ENCODE measurements around the gene CENPK. TPM values are rescaled to one million over a fixed set of nuclear protein-coding genes. Genes with fewer than 3 reads are reported as not detected.
A peak's percentile ranks its signal among the peaks of the same experiment; 100 is the strongest.

CENPK gene
- total RNA-seq, 2 experiments from 2014 or later: 14.4 to 16.8 TPM

DNA sequence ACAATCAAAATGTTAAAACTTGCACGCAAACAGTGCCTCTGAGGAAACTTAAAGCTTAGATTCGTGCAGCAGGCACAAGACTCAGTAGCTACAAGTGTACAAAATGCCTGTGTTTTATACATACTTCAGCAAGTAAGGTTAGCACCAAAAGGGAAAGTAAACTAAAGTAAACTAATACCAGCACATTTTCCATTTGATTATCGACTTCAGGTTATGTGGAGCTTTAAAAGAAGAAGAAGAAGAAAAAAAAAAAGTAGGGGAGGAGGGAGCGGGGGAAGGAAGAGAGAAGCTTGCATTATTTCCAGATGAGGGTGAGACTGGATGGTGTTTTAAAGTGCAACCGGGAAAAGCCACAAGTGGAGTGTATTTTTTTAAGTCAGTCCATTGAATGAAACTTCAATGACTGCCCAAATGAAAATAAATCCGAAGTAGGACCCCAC, 80.7 kb downstream of the CENPK start:
- Mint-ChIP-seq H3K36me3 (ENCODE audit: low read depth) (peaks cover 13% of the 10 kb centered on the region), H3K27me3 (no peaks in the 10 kb centered on the region), H3K4me1 (ENCODE audit: low read depth) (peaks cover 14% of the 10 kb centered on the region), H3K9me3 (no peaks in the 10 kb centered on the region), H3K4me3 (peak overlapping the region; percentile 94), H3K27ac (peak overlapping the region; percentile 80)
- TF ChIP-seq, protein P1, sequence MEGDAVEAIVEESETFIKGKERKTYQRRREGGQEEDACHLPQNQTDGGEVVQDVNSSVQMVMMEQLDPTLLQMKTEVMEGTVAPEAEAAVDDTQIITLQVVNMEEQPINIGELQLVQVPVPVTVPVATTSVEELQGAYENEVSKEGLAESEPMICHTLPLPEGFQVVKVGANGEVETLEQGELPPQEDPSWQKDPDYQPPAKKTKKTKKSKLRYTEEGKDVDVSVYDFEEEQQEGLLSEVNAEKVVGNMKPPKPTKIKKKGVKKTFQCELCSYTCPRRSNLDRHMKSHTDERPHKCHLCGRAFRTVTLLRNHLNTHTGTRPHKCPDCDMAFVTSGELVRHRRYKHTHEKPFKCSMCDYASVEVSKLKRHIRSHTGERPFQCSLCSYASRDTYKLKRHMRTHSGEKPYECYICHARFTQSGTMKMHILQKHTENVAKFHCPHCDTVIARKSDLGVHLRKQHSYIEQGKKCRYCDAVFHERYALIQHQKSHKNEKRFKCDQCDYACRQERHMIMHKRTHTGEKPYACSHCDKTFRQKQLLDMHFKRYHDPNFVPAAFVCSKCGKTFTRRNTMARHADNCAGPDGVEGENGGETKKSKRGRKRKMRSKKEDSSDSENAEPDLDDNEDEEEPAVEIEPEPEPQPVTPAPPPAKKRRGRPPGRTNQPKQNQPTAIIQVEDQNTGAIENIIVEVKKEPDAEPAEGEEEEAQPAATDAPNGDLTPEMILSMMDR (IDR thresholded peaks at IDR 0.05): no peak
- ATAC-seq (ENCODE audit: poor library complexity) (peak; percentile 33), DNase-seq (peak in 3 of 14 experiments; percentile 22 to 33 (median 27))
- peak overlapping the region in 1 of 2 donors; percentile 57 for H3K27ac ChIP-seq (ENCODE audit: low read depth in 1 of 2, low read length in 2 of 2)
- CTCF ChIA-PET: interaction anchor here (1.7 to 1.8 kb wide), 2 partner anchors 525 to 671 kb away, joined by 11 to 13 read pairs; no protein-coding TSS in a partner anchor
- intact Hi-C loops (cut with DNase I, micrococcal nuclease): loop anchor here (2.0 to 10.0 kb wide), 10 partner anchors 80 to 1255 kb away; partner anchors contain the start of genes CENPK (in 2 of the 2) and PPWD1 (in 2 of the 2)
- H3K9me3 ChIP-seq (ENCODE audit: control insufficient read depth in 1 of 2, insufficient read depth in 1 of 2, low read length in 2 of 2): no peaks in the 10 kb centered on the region
- H3K4me3 ChIP-seq (ENCODE audit: low read length): peak overlapping the region; percentile 78
- peaks cover 3 to 7% of the 10 kb centered on the region in 2 experiments for H3K27me3 ChIP-seq (ENCODE audit: control insufficient read depth in 1 of 2, insufficient read depth in 2 of 2, low read length in 2 of 2)
- peaks cover 8% of the 10 kb centered on the region for H3K4me1 ChIP-seq (ENCODE audit: insufficient read depth, low read length)
- no peaks in the 10 kb centered on the region for H3K36me3 ChIP-seq (ENCODE audit: insufficient read depth, low read length)
- POLR2A ChIA-PET: interaction anchor here (0.6 to 4.5 kb wide), 6 partner anchors 81 to 714 kb away, joined by 3 to 39 read pairs (median 7); partner anchors contain the start of genes CENPK, CWC27, PPWD1 and SREK1IP1

DNA sequence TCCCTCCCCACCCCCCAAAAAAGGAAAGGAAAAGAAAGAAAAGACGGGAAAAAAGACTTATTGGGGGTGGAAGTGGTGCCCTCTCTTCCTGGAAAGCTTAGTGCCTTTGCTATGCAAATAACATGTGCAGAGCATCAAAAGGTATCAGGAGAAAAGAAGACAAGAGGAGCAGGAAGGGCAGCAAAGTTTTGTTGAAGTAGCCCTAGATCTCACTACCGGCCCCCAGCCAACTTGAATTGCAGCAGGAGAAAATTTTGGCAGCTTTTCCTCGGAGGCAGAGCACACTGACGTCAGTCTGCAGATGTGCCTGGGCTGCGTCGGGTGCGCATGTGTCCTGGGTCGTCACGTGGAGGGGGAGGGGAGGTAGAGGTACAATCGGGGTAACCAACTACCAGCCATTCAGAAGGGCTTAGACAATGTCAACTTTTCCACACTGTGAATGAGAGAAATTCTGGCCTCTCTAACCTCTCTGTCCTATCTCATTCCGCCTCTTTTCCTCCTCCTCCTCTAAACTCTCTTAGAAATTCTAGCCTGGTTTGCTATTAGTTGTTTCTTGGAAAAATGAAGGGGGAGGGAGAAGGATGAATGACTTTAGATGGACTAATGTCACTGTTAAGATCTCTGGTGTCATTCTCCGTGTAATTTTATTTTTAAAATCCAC, 81.2 kb downstream of the CENPK start, which contains the start of gene ADAMTS6:
TSS of gene ADAMTS6 (minus strand) at position 286 of the 661 bp plus-strand sequence. CDS start 8,247 bp downstream, outside the sequence.
- POLR2A ChIA-PET: interaction anchor here (0.6 to 4.5 kb wide), 7 partner anchors 10 to 713 kb away, joined by 3 to 39 read pairs (median 5); partner anchors contain the start of genes CENPK, CWC27, PPWD1 and SREK1IP1
- Histone ChIP-seq H3K9me3 (ENCODE audit: control insufficient read depth in 1 of 2, insufficient read depth in 1 of 2, low read length in 2 of 2) (no peaks in the 10 kb centered on the region), H3K36me3 (ENCODE audit: insufficient read depth, low read length) (no peaks in the 10 kb centered on the region), H3K27ac (ENCODE audit: low read depth in 1 of 2, low read length in 2 of 2) (peak within 1 kb of the TSS in 1 of 2 donors; percentile 57), H3K27me3 (ENCODE audit: control insufficient read depth in 1 of 2, insufficient read depth in 2 of 2, low read length in 2 of 2) (peaks cover 3 to 7% of the 10 kb centered on the region in 2 experiments), H3K4me3 (ENCODE audit: low read length) (peak within 1 kb of the TSS; percentile 78), H3K4me1 (ENCODE audit: insufficient read depth, low read length) (peaks cover 8% of the 10 kb centered on the region)
- DNase-seq (peak; percentile 46 to 88 (median 72)), ATAC-seq (ENCODE audit: poor library complexity) (peak; percentile 87)
- TF ChIP-seq, protein P1 (IDR thresholded peaks at IDR 0.05): no peak
- peak within 1 kb of the TSS; percentile 94 for H3K4me3 Mint-ChIP-seq
- peaks cover 14% of the 10 kb centered on the region for H3K4me1 Mint-ChIP-seq (ENCODE audit: low read depth)
- H3K27me3 Mint-ChIP-seq: no peaks in the 10 kb centered on the region
- CTCF ChIA-PET: interaction anchor here (1.3 kb wide), 1 partner anchor 521 kb away, joined by 4 read pairs; no protein-coding TSS in a partner anchor
- H3K9me3 Mint-ChIP-seq: no peaks in the 10 kb centered on the region
- intact Hi-C loops (cut with DNase I, micrococcal nuclease): loop anchor here (2.0 to 10.0 kb wide), 10 partner anchors 81 to 1254 kb away; partner anchors contain the start of genes CENPK (in 2 of the 2) and PPWD1 (in 2 of the 2)
- H3K27ac Mint-ChIP-seq: peak within 1 kb of the TSS; percentile 80
- peaks cover 13% of the 10 kb centered on the region for H3K36me3 Mint-ChIP-seq (ENCODE audit: low read depth)

DNA sequence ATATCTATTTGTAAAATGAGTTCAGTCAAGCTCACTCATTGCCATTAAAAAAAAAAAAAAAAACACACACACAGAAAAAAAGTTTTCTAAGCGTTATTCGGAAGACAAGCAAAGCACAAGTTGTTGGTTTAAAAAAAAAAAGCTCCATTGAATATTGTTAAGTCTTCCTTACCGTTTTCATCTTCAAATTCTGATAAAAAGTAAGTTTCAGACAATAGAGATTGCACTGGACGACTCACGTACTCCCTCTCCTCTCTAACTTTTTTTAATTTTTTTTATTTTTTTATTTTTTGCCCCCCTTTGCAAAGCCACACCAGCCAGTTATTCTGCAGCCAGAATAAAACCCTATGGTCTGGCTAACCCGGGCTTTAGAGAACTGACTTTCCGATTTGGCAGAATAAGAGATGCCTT, 81.8 kb downstream of the CENPK start:
- Mint-ChIP-seq H3K4me3 (peak overlapping the region; percentile 94), H3K9me3 (no peaks in the 10 kb centered on the region), H3K27me3 (no peaks in the 10 kb centered on the region), H3K4me1 (ENCODE audit: low read depth) (peaks cover 14% of the 10 kb centered on the region), H3K27ac (peak overlapping the region; percentile 80), H3K36me3 (ENCODE audit: low read depth) (peaks cover 13% of the 10 kb centered on the region)
- ChIA-PET CTCF (interaction anchor here (1.3 kb wide), 1 partner anchor 520 kb away, joined by 4 read pairs; no protein-coding TSS in a partner anchor), POLR2A (interaction anchor here (0.9 to 4.5 kb wide), 6 partner anchors 10 to 713 kb away, joined by 4 to 39 read pairs (median 7); partner anchors contain the start of genes CENPK, CWC27, PPWD1 and SREK1IP1)
- no peak for ATAC-seq (ENCODE audit: poor library complexity)
- Histone ChIP-seq H3K9me3 (ENCODE audit: control insufficient read depth in 1 of 2, insufficient read depth in 1 of 2, low read length in 2 of 2) (no peaks in the 10 kb centered on the region), H3K4me1 (ENCODE audit: insufficient read depth, low read length) (peaks cover 8% of the 10 kb centered on the region), H3K36me3 (ENCODE audit: insufficient read depth, low read length) (no peaks in the 10 kb centered on the region), H3K27me3 (ENCODE audit: control insufficient read depth in 1 of 2, insufficient read depth in 2 of 2, low read length in 2 of 2) (peaks cover 3 to 7% of the 10 kb centered on the region in 2 experiments), H3K27ac (ENCODE audit: low read depth in 1 of 2, low read length in 2 of 2) (no peak overlapping the region), H3K4me3 (ENCODE audit: low read length) (peak overlapping the region; percentile 78)
- TF ChIP-seq, protein P1 (IDR thresholded peaks at IDR 0.05): no peak
- intact Hi-C loops (cut with DNase I, micrococcal nuclease): loop anchor here (5.0 to 10.0 kb wide), 5 partner anchors 81 to 1254 kb away; partner anchors contain the start of genes CENPK (in 2 of the 2) and PPWD1 (in 2 of the 2)
- DNase-seq: no peak
